GM12873 (cell line): ENCODE results near the gene CD274.

Experiments
- CTCF ChIP-seq: IDR thresholded peaks from 2 replicates; pipeline ENCODE4 v1.5.1; 2012; ENCODE audit warnings: low read depth, mild to moderate bottlenecking, moderate library complexity, low read length, control low read depth; ENCODE audit not compliant: insufficient read depth; ENCODE audit errors: missing control alignments

The CD274 gene

GRCh38 chr9:5435912-5436311 is 14.4 kb upstream of the CD274 start:
- no peak for TF ChIP-seq CTCF

GRCh38 chr9:5436441-5436840 is 13.9 kb upstream of the CD274 start:
- TF ChIP-seq CTCF: no peak

GRCh38 chr9:5437254-5438216 is 12.8 kb upstream of the CD274 start, which contains the start of gene PLGRKT:
TSS of gene PLGRKT (minus strand) at chr9:5437925. CDS start at chr9:5431977, 5,948 bp downstream.
- peak; percentile 18 for TF ChIP-seq CTCF

- no peak for TF ChIP-seq CTCF
Measured at GRCh38 chr9:5438301-5439162, 11.8 kb upstream of the CD274 start.

GRCh38 chr9:5440426-5440825 is 9.9 kb upstream of the CD274 start:
- no peak for TF ChIP-seq CTCF

- no peak for TF ChIP-seq CTCF
Measured at GRCh38 chr9:5441043-5441442, 9.3 kb upstream of the CD274 start.
